B cell (primary cell): ENCODE results near the gene CHST1.

Experiments
- CTCF ChIP-seq: fragments of 200-600 bp; IDR thresholded peaks from one replicate; pipeline ENCODE4 v1.8.0; 2022; ENCODE audit warnings: antibody characterized with exemption, mild to moderate bottlenecking
- EZH2 ChIP-seq: IDR thresholded peaks from 2 replicates; pipeline ENCODE4 v1.6.1; 2012; ENCODE audit warnings: borderline replicate concordance, low read depth, mild to moderate bottlenecking, moderate library complexity, low read length; ENCODE audit not compliant: insufficient read depth, poor library complexity, severe bottlenecking

- TF ChIP-seq CTCF = no peak
- TF ChIP-seq EZH2 = no peak
These were observed 45.2 kb downstream of the CHST1 start for GRCh38 chr11:45620243-45620642.
